Activated T-helper 1 cell treated with Interleukin-2 at 50 U/mL for 16 hours (primary cell): Measurements from ENCODE around the gene CCDC127.
"Not testable (repeated sequence)": the region's sequence is repeated elsewhere in the genome, so short reads cannot be mapped to it uniquely, and the experiment has no call there.

Experiments used
- DNase-seq: peaks from one replicate; pipeline ENCODE4 v3.0.0-alpha.2; 2020; ENCODE audit warnings: low read depth

CCDC127 gene

DNA sequence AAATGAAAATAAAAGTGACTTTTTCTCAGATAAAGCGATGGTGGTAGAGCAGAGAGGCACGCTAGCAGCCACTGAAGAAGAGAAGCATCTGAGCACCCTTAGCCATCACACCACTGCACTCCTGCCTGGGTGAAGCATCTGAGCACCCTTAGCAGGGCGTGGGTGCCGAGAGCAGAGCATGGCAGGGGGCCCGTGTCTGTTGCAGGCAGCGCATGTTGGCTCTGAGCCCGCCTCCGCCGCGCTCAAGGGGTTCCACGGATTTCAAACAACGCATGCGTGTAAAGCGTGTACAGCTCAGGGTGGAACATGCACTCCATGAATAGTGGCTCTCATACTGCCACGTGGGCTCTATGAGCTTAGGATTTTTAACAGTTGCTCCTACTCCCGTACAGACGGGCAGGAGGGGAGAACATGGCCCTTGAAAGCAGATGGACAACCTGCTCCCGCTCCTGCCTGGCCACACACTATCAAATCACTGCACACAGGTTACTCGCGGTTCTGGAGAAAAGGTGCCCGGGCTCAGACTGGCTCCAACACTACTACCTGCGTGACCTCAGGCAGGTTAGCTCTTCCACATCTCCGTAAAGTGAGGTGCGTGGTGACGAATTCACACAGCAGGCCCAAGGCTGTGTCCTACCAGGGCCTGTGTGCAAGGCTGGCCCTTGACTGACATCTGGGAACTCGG, 14.6 kb downstream of the CCDC127 start:
- DNase-seq: no peak

DNA sequence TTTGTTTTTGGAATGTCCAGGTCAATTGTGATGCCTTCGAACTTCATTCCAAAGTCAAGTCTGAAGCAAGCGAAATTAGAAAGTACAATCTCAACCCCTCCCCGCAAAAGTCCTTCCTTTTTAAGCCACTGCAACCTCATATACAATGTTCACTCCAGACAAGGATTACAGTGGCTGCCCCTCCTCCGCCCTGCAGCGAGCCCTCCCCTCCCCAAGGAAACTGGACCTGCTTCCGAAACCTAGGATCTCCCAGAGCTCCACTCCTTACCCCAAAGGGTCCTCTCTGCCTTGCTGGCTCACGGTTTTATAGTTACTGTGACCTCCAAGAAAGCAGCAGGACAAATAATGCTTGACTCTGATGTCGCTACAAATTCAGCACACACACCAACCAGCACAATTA, 16.3 kb downstream of the CCDC127 start:
- no peak for DNase-seq

GRCh38 chr5:200985-201384, 17.0 kb downstream of the CCDC127 start:
- DNase-seq: no peak

- DNase-seq: no peak
Measured at GRCh38 chr5:199950-200645, 17.9 kb downstream of the CCDC127 start.

GRCh38 chr5:199197-199949, 18.6 kb downstream of the CCDC127 start:
- no peak for DNase-seq

DNA sequence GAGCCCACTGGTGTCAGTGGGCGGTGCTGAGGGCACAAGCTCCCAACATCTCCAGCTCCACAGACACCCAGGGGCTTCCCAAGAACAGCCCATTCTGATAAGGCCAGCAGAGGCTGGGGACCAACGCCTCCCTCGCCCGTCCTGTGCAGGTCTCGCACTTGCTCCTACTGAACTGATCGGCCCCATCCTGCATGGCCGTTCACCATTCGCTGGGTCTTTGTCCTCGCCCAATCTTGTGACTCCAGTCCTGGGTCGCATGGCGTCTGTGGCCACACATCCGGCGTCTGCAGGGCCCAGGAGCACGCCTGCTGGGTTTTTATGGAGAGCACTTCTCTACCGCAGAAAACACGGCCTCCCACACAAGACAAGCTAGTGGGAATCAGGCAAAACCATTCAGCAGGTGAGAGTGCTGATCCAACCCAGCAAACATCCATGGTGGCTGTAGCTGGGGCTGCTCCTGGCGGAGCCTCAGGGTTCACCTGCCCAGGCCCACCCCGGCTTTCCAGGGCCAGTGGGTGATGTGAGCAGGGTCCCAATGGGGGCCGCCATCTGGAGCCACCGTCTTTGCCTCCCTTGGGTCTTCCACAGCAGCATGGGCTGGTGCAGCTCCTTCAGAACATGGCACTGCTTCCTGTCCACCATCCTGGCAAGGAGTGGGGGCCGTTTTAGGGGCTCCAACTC, 19.3 kb downstream of the CCDC127 start:
- DNase-seq: no peak

DNA sequence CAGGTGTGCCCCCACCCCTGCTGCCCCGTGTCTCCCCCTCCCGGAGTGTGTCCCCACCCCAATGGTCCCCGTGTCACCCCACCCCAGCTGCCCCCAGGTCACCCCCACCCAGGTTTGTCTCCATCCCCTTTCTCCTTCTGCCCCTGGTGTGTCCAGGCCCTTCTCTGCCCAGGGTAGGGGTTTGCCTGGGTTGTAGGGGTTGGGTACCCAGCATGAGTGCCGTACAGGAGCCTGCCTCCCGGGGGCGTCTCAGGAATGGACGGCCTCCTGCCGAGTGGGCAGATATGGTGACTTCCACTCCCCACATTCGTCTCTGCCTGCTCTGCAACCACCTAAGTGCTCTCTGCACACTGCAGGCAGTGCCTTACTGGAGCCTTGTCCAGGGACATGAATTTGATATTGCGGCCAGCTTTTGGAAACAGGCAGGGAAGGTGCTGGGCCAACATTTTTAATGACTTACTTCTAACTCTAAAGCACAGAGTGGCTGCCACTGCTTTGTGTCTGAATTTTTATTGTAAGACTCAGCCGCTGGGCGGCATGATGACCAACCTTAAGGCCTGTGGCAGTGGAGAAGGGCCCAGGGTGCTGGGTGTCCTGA, 20.0 kb downstream of the CCDC127 start:
- no peak for DNase-seq

DNA sequence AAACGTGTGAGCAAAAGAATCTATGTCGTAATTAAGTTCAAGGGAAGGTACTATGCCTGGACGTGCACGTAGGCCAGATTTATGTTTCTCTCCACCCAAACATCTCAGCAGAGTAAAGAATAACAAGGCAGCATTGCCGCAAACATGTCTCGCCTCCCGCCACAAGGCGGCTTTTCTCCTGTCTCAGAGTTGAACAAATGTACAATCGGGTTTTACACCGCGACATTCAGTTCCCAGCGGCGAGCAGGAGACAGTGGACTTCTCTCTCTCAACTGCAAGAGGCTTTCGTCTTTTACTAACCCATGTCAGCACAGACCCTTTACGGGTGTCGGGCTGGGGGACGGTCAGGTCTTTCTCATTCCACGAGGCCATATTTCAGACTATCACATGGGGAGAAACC, 20.9 kb downstream of the CCDC127 start:
- not testable (repeated sequence) for DNase-seq

DNA sequence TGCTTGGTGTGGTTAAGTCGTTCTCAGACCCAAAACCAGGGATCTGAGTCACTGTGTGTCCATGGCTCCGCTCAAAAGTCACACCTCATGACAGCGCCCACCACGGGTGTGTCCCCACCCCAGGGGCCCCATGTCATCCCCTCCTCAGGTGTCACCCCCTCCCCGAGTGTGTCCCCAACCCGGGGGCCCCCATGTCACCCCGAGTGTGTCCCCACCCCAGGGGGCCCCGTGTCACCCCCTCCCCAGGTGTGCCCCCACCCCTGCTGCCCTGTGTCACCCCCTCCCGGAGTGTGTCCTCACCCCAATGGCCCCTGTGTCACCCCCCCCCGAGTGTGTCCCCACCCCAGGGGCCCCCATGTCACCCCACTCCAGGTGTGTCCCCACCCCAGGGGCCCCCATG, 21.6 kb downstream of the CCDC127 start:
- no peak for DNase-seq

DNA sequence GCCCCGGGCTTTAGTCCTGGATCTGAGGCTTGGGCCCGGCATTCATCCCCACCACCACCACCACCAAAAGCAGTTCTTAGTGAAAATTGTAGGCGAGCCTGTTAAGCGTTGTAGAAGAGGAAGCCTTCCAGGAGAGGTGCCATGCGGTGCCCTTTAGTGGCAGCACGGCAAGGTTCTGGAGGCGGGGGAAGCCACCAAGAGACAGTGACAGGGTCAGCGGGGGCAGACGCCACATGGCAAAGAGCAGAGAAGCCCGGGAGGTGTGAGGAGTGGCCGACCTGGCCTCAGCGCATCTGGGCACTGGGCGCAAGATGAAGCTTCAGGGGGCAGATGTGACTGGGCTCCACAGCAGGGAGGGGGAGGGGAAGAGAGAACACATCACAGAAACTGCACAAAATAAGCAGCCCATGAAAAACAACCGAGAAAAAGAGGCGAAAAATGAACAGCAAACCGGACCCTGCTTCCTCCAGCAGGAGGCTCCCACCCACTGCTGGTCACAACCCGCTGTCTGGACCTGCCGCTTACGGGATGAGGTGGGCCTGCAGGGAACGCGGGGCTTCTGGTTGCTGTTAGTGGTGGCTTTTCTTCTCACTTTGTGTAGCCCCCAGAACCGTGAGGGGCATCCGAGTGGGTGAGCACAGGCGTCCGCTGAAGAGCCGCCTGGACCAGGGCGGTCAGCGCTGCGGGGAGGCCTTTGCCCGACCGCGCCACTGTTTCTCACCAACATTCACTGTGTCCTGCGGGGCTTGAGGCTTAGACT, 22.4 kb downstream of the CCDC127 start:
- no peak for DNase-seq

GRCh38 chr5:194603-195209, 23.2 kb downstream of the CCDC127 start:
- no peak for DNase-seq

- DNase-seq: no peak
Measured at GRCh38 chr5:194102-194501, 23.9 kb downstream of the CCDC127 start.

- no peak for DNase-seq
Measured at GRCh38 chr5:192970-193831, 24.8 kb downstream of the CCDC127 start.

GRCh38 chr5:192691-192969, 25.3 kb downstream of the CCDC127 start:
- DNase-seq: no peak

DNA sequence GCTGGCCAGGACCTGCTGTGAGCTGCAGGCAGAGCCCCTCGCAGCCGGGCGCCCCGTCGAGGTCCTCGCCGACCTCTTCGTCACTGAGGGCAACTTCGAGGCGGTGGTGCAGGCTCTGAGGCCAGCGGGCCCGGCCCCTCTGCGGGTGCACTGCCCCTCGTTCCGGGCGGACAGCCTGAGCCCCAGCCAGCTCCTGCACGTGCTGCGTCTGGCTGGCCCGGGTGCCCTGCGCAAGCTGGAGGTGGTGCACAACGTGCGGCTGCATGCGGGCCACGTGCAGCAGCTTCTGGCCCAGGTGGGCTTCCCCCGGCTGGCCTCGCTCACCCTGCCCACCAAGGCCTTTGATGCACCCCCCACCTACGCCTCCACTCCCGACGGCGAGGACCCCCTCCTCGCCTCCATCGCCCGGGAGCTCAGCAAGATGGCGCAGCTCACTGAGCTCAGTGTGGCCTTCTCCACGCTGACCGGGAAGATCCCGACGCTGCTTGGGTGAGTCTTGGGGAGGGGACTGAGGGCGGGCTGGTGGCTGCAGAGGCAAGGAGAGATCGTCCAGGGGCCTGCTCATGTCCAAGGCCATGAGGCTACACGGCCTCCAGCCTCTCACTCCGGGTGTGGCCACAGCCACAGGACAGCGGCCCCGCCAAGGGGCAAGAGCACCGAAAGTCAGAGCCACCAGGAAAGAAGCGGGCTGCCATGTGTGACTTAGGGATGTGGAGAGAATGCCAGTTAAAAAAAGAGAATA, 25.8 kb downstream of the CCDC127 start:
- no peak for DNase-seq

DNA sequence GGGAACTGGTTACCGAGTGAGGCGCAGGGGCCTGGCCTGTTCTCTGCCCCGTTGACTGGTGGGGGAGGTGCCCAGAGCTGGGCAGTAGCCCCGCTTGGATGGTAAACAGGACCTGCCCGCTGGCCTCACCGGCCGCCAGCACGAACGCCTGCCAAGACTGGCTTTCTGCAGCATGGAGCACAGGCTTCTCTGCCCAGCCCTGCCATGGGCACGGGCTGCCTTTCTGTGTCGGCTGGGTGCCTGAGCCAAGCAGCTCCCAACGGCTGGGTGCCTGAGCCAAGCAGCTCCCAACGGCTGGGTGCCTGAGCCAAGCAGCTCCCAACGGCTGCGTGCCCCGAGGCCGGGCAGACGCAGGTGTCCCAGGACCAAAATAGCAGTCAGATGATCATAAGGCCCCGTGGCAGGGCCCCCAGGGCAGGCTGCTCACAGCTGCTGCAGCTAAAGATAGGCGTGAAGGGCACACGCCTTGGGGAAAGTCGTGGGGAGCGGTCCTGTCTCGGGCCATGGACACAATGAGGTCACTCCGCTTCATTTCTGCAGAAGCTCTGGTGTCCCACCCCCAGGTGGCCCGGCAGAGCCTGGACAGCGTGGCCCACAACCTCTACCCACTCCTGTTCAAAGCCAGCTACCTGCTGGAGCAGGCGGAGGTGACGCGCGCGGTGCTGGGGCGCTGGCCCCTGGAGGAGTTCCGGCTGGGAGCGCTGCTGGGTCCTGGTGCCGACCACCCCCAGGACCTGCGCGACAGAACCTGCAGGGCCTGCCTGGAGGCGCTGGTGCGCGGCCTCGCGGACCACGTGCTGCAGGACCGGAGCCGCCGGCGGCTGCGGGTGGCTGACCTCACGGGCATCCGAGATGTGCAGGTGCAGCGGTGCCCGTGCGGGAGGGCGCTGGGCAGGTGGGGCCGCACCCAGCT, 26.7 kb downstream of the CCDC127 start, which contains the start of gene LRRC14B:
Gene LRRC14B, plus strand, starts transcription at position 460 of the 913 bp plus-strand sequence. Its CDS starts 44 bp downstream, at position 504.
- DNase-seq: no peak

- DNase-seq: no peak
Measured at GRCh38 chr5:190366-191035, 27.5 kb downstream of the CCDC127 start.

GRCh38 chr5:189976-190365, 28.0 kb downstream of the CCDC127 start:
- DNase-seq: no peak
